Choroid plexus epithelial cell (primary cell): ENCODE measurements around the gene SPATA6L.
"Not testable (repeated sequence)": the region's sequence is repeated elsewhere in the genome, so short reads cannot be mapped to it uniquely, and the experiment has no call there.

Source experiments
- DNase-seq: peaks from one replicate; pipeline ENCODE4 v3.0.0-alpha.2; 2010; ENCODE audit warnings: low read depth
- H3K4me3 ChIP-seq: 2 replicates; pipeline ENCODE4 v1.5.1; 2011; ENCODE audit warnings: low read depth, mild to moderate bottlenecking, control low read depth, low read length, moderate library complexity
- CTCF ChIP-seq: conservative IDR thresholded peaks from 2 replicates; pipeline ENCODE4 v1.5.1; 2011; ENCODE audit warnings: low read depth, mild to moderate bottlenecking, control low read depth, inconsistent platforms, low read length, moderate library complexity

SPATA6L gene

GRCh38 chr9:4661165-4661564 lies 5.1 kb downstream of the SPATA6L start:
- no peak overlapping the region for H3K4me3 ChIP-seq
- DNase-seq: peak; percentile 37

GRCh38 chr9:4660665-4661064 lies 5.6 kb downstream of the SPATA6L start:
- H3K4me3 ChIP-seq, DNase-seq: not testable (repeated sequence)

More at GRCh38 chr9:4661165-4661564, 5.1 kb downstream of the SPATA6L start:
- TF ChIP-seq CTCF: no peak

GRCh38 chr9:4657426-4658159 lies 8.7 kb downstream of the SPATA6L start:
- no peak overlapping the region for H3K4me3 ChIP-seq
- no peak for TF ChIP-seq CTCF
- no peak for DNase-seq

- H3K4me3 ChIP-seq: no peak overlapping the region
- TF ChIP-seq CTCF: no peak
- no peak for DNase-seq
Measured at GRCh38 chr9:4656621-4657020, 9.7 kb downstream of the SPATA6L start.

- H3K4me3 ChIP-seq, DNase-seq: not testable (repeated sequence)
Measured at GRCh38 chr9:4656196-4656595, 10.1 kb downstream of the SPATA6L start.

GRCh38 chr9:4654538-4654937 lies 11.7 kb downstream of the SPATA6L start:
- TF ChIP-seq CTCF: no peak
- no peak overlapping the region for H3K4me3 ChIP-seq
- no peak for DNase-seq

GRCh38 chr9:4654084-4654483 lies 12.2 kb downstream of the SPATA6L start:
- TF ChIP-seq CTCF: no peak
- no peak overlapping the region for H3K4me3 ChIP-seq
- no peak for DNase-seq

GRCh38 chr9:4642351-4642750 lies 23.9 kb downstream of the SPATA6L start:
- no peak for TF ChIP-seq CTCF
- no peak for DNase-seq

More at GRCh38 chr9:4642351-4642750, 23.9 kb downstream of the SPATA6L start:
- no peak overlapping the region for H3K4me3 ChIP-seq
